Testis (tissue), 2 donors: Measurements from ENCODE around the gene MAP3K1.

Source experiments
- CTCF ChIP-seq, 3 experiments: fragments of 450-650 bp in 2 of 3; fragments of 200-600 bp in 1 of 3; sonication (generic) in 1 of 3; IDR thresholded peaks; one replicate each; pipeline ENCODE4 v1.5.1; 2016 to 2019; ENCODE audit warnings: antibody characterized with exemption in 3 of 3, mild to moderate bottlenecking in 2 of 3, moderate library complexity in 1 of 3
- POLR2A ChIP-seq: fragments of 450-650 bp; IDR thresholded peaks from one replicate; pipeline ENCODE4 v1.6.1; 2017; ENCODE audit warnings: antibody characterized with exemption, mild to moderate bottlenecking, moderate library complexity

DNA sequence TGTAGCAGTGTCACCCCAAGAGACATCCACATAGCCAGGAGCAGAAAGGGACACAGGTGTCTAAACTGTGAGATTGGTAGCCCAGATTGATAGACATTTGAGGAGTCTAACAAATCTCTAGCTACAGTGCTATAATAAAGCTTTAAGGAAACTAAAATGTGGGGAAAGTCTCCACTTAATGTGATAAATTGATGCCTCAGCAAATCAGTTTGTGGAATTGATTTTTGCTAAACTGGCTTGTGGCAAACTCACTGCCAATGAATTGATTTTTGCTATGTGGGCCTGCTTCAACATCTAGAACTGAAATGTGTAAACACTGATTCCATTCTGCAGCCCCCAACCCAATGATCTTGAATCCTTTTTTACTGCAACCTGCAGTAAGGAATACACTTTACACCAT, 16.8 kb upstream of the MAP3K1 start:
- TF ChIP-seq CTCF (IDR thresholded peaks at IDR 0.05) (no peak), POLR2A (no peak)
